Measurements from ENCODE around the gene EGFLAM.

EGFLAM gene

GRCh38 chr5:38258319-38259061 lies at the start of gene EGFLAM:
TSS of gene EGFLAM (plus strand) at chr5:38258559. CDS start at chr5:38258755, 196 bp downstream.
- peak in 1 of 2 donors; percentile 13 for DNase-seq

- DNase-seq: no peak
Measured at GRCh38 chr5:38208782-38209378, 49.5 kb upstream of the EGFLAM start.

GRCh38 chr5:38210676-38211353 lies 47.5 kb upstream of the EGFLAM start:
- no peak for DNase-seq

- DNase-seq: no peak
Measured at GRCh38 chr5:38211354-38211710, 47.0 kb upstream of the EGFLAM start.

- no peak for DNase-seq
Measured at GRCh38 chr5:38212307-38212706, 46.1 kb upstream of the EGFLAM start.

DNA sequence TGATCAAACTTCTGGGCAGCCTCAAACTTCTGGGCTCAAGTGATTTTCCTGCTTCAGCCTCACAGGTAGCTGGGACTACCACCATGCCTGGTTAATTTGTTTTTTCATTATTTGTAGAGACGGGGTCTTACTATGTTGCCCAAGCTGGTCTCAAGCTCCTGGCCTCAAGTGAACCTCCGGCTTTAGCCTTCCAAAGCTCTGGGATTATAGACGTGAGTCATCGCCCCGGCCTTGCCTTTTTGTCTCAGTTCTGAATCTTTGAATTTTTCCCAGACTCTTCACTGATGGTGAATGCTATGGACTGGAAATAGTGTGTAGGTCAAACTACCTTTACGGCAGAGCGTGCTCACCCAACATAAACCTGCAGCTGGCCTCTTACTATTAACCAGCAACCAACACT lies 32.3 kb upstream of the EGFLAM start:
- no peak for DNase-seq

DNA sequence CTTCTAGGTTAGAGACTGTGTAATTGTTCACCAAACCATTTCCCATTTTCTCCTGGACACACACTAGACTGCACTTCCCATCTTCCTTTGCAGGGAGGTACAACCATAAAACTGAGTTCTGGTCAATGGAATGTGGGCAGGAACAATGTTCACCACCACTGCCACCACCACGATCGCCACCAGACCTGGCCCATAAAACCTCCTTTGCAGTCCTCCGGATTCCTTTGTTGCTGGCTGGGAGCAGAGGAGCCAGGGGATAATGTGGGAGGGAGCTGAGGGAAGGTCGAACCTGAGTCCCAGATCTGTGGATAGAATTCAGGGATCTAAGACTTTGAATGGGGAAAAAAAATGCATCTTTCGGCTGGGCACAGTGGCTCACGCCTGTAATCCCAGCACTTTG lies 29.4 kb upstream of the EGFLAM start:
- DNase-seq: no peak

GRCh38 chr5:38234737-38235136 lies 23.6 kb upstream of the EGFLAM start:
- DNase-seq: no peak

DNA sequence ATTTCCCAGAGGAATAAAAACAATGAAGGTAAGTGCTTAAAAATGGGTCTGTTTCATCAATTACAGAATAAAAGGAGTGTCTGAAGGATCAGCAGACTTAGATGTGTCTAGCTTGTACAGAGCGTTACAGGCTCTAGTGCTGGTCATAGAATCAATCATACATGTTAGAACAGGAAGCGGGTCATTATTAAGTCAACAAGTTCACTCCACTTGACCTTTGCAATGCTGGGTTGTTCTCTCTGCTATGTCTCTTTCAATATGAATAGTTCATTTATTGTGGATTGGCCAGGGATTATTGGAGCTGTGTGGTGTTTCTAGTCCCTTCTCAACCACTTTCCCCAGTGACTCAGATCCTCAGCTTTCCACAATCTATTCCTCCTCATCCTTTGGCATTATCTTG lies 20.7 kb upstream of the EGFLAM start:
- DNase-seq: no peak

DNA sequence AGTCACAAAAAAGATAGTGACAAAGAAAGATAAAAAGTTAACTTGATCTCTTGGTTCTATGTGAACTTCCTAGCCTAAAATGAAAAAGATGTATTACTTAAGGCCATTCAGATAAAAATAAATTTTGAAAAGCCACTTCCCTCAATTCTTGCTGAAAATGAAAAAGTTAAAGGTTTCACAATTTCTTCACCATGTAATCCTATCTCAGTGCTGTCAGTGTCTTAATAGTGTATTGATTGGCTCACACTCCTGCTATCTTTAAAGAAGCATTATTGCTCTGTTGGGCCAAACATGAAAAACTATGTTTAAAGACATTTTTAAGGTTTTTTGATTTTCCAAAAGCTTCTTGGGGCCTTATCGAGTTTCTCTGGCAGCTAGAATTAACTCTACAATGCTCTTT lies 18.1 kb upstream of the EGFLAM start:
- DNase-seq: no peak

DNA sequence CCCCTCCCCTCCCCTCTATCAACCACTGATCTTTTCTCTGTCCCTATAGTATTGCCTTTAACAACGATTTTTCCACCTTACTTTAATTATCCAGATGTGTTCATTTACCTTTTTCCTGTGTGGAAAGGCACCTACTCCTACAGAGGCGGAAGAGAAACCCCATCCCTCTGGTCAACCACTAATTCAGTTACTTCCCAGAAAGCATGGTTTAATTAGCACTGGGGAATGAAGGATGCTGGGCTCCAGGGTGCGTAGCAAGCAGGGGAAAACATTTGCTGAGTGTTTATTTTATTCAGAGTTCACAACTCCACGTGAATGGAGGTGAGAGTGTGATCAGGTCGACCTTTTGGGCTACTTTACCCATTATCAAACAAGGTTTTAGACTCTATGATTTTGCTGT lies 16.7 kb upstream of the EGFLAM start:
- DNase-seq: no peak

DNA sequence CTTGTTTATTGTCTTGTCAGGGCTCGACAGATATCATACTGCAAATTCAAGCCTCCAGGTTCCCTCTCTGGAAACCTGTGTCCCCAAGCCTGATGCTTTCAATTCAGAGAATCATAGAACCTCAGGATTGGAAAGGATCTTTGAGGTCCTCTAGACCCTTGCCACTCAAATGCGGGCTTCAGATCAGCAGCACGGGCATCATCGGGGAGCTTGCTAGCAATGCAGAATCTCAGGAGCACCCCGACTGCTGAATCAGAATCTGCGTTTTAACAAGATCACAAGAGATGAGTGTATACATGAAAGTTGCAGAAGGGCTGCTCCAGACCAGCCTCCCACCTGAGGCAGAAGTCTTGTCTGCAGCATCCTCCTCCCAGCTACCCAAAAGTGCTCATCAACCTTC lies 13.1 kb upstream of the EGFLAM start:
- no peak for DNase-seq

- no peak for DNase-seq
Measured at GRCh38 chr5:38249301-38249700, 9.1 kb upstream of the EGFLAM start.

DNA sequence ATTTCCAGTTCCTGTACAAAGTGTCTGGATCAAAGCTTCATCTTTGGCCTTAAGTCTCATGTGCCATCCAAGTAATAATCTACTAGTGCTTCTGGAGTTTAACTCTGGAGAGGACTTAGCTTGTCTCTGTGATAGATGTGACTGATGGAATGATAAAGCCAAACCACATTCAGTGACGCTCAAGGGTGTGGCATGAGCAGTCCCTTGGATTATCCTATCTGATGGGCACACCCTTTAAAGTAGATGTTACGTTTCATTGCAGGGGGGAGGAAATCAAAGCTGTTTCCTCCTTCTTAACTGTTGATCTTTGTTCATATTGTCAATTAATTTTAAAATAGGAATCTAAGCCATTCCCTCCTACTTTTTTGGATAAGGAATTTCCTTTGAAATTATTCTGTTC lies 8.5 kb upstream of the EGFLAM start:
- no peak for DNase-seq

- DNase-seq: no peak
Measured at GRCh38 chr5:38250763-38251448, 7.5 kb upstream of the EGFLAM start.

- DNase-seq: no peak
Measured at GRCh38 chr5:38253759-38254158, 4.6 kb upstream of the EGFLAM start.

GRCh38 chr5:38257308-38258041 lies 884 bp upstream of the EGFLAM start:
- no peak for DNase-seq

DNA sequence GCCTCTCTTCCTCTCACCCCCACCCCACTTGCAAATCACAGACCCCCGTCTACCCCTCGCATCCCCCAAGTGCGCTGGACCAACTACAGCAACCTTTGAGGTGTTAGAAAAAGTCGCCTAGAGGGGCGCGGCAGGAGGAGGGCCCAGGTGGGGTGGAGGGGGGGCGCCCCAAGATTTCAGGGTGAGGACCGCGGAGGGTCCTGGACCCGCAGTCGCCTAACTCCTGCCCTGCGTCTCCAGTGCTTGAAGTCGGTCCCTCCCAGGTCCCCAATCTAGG lies 379 bp upstream of the EGFLAM start:
- no peak for DNase-seq

DNA sequence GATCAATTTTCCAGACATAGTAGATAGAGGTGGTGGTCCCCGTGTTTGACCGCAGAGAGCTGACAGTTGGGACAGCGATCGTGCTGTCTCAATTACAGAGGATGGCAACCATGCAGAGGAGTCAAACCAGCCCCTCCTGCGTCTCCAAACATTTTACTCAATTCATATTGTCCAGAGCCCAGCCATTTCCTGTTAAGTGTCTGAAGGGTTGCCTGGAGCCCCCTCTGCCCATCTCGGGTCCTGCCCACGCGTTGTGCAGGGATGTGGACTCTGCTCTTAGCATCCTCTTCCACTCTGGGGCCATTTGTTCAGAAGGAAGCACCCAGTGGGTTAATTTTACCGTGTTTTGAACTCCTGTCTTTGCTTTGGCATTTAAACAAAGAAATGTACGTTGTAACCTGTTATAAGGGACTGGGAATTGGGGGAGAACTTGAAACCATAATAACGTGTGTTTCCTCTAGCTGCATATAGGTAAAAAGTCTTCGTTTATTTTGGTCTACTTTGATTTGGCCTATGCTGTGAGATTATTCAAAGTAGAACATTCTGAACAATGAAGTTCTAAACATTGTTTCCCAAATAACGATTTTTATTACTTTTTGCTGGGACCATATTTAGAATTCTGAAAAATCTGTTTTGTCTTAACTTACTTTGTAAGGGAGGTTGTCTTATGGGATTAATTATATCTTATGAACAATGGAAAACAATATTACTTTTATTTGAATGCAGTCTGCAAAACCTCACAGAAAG lies 876 bp downstream of the EGFLAM start:
- no peak for DNase-seq

DNA sequence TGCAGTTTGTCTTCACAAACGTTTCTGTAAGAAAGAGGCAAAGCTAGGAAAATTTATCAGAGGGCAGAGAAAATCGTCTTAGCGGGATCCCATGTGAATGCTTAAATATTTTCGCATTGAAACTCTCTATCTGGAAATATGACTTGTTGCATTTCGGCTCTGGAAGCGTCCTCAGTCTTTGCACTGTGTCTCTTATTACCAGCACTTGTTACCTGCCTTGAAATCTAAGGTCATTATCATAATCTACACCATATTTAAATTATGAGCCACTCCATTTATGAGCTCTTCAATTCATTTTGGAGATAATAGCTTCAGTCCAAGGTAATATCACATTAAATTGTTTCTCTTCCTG lies 1.4 kb downstream of the EGFLAM start:
- no peak for DNase-seq

DNA sequence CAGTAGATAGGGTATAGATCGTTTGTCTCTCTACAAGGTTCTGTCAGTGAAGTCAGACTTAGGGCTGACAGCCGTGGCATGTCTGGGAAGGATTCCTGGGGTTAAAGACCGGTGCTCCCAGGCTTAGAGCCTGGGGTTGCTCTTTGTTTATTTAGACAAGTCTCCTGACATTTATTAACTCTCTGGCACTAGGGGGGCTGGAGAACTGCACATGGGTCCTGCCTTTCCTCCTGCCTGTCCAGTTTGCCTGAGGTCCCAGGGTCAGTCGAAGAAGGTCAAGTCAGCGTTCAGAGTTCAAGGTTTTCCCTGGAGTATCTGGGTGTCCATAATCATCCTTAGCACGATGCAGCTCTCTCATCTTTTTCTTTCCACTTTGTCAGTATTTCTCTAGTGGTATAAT lies 5.6 kb downstream of the EGFLAM start:
- DNase-seq: no peak

GRCh38 chr5:38265546-38266179 lies 7.3 kb downstream of the EGFLAM start:
- peak; percentile 63 to 64 for DNase-seq
